ENCODE data around the gene RAMP1. TPM values are rescaled to one million over a fixed set of nuclear protein-coding genes. Genes with fewer than 3 reads are reported as not detected.

RAMP1 gene
- total RNA-seq, 1 experiment from 2014 or later: 23.4 TPM

DNA sequence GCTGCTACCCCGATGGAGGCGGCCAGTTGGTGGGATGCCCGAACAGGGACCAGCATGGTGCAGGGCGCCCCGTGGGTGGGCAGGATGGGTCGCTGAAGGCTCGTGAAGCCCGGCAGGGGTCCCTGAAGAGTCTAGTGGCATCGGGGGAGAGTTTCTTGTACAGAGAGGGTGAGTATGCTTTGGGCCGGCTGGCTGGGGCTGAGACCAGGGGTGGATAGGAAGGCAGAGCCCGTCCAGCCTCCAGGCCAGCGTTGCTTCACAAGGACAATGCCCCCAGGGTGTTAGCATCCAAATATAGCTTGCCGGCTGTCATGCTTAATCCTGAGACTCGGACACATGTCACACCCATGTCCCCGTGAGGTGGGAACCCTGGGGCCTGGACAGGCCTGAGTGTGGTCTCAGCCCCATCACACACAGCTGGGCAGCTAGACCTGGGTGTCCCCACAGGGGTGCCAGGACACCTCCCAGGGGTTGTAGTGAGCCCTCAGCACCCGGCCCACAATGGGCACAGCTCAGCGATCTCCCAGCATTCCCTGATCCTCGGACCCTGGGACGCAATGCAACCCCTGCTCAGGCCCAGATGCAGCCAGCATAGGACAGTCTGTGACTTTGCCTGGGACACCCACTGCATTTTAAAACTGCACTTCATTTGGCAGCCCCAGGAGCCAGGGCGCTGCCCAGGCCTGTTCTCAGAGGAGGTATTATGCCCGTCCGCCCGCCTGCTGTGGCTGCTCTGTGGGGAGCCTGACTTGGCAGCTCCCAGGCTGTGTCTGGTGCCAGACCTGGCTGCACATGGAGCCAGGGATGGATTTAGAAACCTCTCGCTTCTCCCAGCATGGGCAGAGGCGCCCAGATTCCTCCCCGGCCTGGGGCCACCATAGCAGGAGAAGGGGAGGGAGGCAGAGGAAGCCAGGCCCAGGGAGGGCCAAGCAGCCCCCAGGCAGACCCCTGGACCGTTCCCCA, 36.4 kb downstream of the RAMP1 start:
- BruUV-seq (replicated peaks): no TSS peak
- ATAC-seq (no peak; the same call in 1 of the 2 replicates), DNase-seq (ENCODE audit: low read depth, low spot score) (no peak)
- no peak overlapping the region for H3K4me3 ChIP-seq (replicated peaks in 1 of 2; ENCODE audit: low read depth in 1 of 2, low read length in 2 of 2)
- H3K9me2 ChIP-seq (ENCODE audit: insufficient read depth): no peaks in the 10 kb centered on the region
- no peak overlapping the region; the same call in 1 of the 2 replicates for H3K27ac ChIP-seq (ENCODE audit: low read depth, low read length)
- no peaks in the 10 kb centered on the region for H3K79me2 ChIP-seq (ENCODE audit: insufficient read depth, low read length)
- RAD21 ChIA-PET (ENCODE audit: low non-redundant PET in 1 of 2, low total read pairs in 2 of 2, uncharacterized antibody in 2 of 2, unreplicated experiment in 2 of 2): no interaction called here
- intact Hi-C loops (cut with micrococcal nuclease): no loop called here
- no peaks in the 10 kb centered on the region for H3K27me3 ChIP-seq (ENCODE audit: insufficient read depth, low read length)
- H2AFZ ChIP-seq (ENCODE audit: low read depth, low read length, poor library complexity, severe bottlenecking): no peak overlapping the region
- POLR2A ChIA-PET: no interaction called here
- CTCF ChIA-PET: no interaction called here
- H3K36me3 ChIP-seq (ENCODE audit: control insufficient read depth in 1 of 2, insufficient read depth in 2 of 2, low read length in 2 of 2): no peaks in the 10 kb centered on the region
- no peak overlapping the region for H3K4me2 ChIP-seq (ENCODE audit: low read length)
- no peaks in the 10 kb centered on the region for H4K20me1 ChIP-seq (ENCODE audit: insufficient read depth)
- peaks cover 2 to 6% of the 10 kb centered on the region in 2 experiments; a peak in 1 of 4 replicates for H3K4me1 ChIP-seq (ENCODE audit: control insufficient read depth in 1 of 2, insufficient read depth in 2 of 2, low read length in 2 of 2)
- TF ChIP-seq, protein P1, sequence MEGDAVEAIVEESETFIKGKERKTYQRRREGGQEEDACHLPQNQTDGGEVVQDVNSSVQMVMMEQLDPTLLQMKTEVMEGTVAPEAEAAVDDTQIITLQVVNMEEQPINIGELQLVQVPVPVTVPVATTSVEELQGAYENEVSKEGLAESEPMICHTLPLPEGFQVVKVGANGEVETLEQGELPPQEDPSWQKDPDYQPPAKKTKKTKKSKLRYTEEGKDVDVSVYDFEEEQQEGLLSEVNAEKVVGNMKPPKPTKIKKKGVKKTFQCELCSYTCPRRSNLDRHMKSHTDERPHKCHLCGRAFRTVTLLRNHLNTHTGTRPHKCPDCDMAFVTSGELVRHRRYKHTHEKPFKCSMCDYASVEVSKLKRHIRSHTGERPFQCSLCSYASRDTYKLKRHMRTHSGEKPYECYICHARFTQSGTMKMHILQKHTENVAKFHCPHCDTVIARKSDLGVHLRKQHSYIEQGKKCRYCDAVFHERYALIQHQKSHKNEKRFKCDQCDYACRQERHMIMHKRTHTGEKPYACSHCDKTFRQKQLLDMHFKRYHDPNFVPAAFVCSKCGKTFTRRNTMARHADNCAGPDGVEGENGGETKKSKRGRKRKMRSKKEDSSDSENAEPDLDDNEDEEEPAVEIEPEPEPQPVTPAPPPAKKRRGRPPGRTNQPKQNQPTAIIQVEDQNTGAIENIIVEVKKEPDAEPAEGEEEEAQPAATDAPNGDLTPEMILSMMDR (IDR thresholded peaks at IDR 0.05 in 2 of 3, conservative IDR thresholded peaks at IDR 0.05 in 1 of 3; ENCODE audit: borderline replicate concordance in 1 of 3, insufficient read depth in 1 of 3, low read depth in 2 of 3, low read length in 2 of 3): no peak
- TF ChIP-seq CEBPB (IDR thresholded peaks at IDR 0.05; ENCODE audit: low read depth): no peak
- no peak for TF ChIP-seq FOSL1 (IDR thresholded peaks at IDR 0.05; ENCODE audit: low read depth)
- TF ChIP-seq SRF (IDR thresholded peaks at IDR 0.05; ENCODE audit: low read depth): no peak
- TF ChIP-seq JUND (IDR thresholded peaks at IDR 0.05): no peak
- no peak for TF ChIP-seq EZH2phosphoT487 (IDR thresholded peaks at IDR 0.05; ENCODE audit: borderline replicate concordance)
- no peak for TF ChIP-seq POLR2A (IDR thresholded peaks at IDR 0.05; ENCODE audit: borderline replicate concordance, extremely low read depth, insufficient read depth, insufficient read length)
- no peak for TF ChIP-seq EGR1 (IDR thresholded peaks at IDR 0.05; ENCODE audit: low read depth)
- TF ChIP-seq ZNF274 (IDR thresholded peaks at IDR 0.05; ENCODE audit: low read depth, low read length): no peak
- no peak for TF ChIP-seq TCF7L2 (IDR thresholded peaks at IDR 0.05; ENCODE audit: borderline replicate concordance, extremely low read depth, insufficient read depth, insufficient read length)
- TF ChIP-seq, protein P2, sequence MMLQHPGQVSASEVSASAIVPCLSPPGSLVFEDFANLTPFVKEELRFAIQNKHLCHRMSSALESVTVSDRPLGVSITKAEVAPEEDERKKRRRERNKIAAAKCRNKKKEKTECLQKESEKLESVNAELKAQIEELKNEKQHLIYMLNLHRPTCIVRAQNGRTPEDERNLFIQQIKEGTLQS (IDR thresholded peaks at IDR 0.05): no peak
- TF ChIP-seq YY1 (IDR thresholded peaks at IDR 0.05; ENCODE audit: extremely low read depth, insufficient replicate concordance, low read depth, low read length): no peak
- TF ChIP-seq, protein P3, sequence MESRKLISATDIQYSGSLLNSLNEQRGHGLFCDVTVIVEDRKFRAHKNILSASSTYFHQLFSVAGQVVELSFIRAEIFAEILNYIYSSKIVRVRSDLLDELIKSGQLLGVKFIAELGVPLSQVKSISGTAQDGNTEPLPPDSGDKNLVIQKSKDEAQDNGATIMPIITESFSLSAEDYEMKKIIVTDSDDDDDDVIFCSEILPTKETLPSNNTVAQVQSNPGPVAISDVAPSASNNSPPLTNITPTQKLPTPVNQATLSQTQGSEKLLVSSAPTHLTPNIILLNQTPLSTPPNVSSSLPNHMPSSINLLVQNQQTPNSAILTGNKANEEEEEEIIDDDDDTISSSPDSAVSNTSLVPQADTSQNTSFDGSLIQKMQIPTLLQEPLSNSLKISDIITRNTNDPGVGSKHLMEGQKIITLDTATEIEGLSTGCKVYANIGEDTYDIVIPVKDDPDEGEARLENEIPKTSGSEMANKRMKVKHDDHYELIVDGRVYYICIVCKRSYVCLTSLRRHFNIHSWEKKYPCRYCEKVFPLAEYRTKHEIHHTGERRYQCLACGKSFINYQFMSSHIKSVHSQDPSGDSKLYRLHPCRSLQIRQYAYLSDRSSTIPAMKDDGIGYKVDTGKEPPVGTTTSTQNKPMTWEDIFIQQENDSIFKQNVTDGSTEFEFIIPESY (IDR thresholded peaks at IDR 0.05; ENCODE audit: extremely low read depth, insufficient replicate concordance, low read length): no peak
- TF ChIP-seq, protein P4, sequence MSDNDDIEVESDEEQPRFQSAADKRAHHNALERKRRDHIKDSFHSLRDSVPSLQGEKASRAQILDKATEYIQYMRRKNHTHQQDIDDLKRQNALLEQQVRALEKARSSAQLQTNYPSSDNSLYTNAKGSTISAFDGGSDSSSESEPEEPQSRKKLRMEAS (IDR thresholded peaks at IDR 0.05): no peak
- no peak for TF ChIP-seq SP1 (IDR thresholded peaks at IDR 0.05; ENCODE audit: low read depth)
- TF ChIP-seq POLR2AphosphoS5 (IDR thresholded peaks at IDR 0.05; ENCODE audit: low read depth, low read length): no peak
- TF ChIP-seq RAD21 (IDR thresholded peaks at IDR 0.05; ENCODE audit: low read depth): no peak
- no peak for TF ChIP-seq ELF1 (IDR thresholded peaks at IDR 0.05; ENCODE audit: borderline replicate concordance, low read depth)
- no peak for TF ChIP-seq CBX3 (IDR thresholded peaks at IDR 0.05; ENCODE audit: low read depth)
- TF ChIP-seq EZH2 (IDR thresholded peaks at IDR 0.05): no peak
- no peaks in the 10 kb centered on the region for H3K9me3 ChIP-seq (ENCODE audit: control insufficient read depth in 1 of 2, insufficient read depth in 1 of 2, low read depth in 1 of 2, low read length in 2 of 2)
- no peak overlapping the region for H3K9ac ChIP-seq (ENCODE audit: low read length)
